ENCODE results near the gene PRLH.
"Not testable (repeated sequence)": the region's sequence is repeated elsewhere in the genome, so short reads cannot be mapped to it uniquely, and the experiment has no call there.

Gene PRLH

GRCh38 chr2:237602409-237602808 is 36.0 kb downstream of the PRLH start:
- no peak for DNase-seq

DNA sequence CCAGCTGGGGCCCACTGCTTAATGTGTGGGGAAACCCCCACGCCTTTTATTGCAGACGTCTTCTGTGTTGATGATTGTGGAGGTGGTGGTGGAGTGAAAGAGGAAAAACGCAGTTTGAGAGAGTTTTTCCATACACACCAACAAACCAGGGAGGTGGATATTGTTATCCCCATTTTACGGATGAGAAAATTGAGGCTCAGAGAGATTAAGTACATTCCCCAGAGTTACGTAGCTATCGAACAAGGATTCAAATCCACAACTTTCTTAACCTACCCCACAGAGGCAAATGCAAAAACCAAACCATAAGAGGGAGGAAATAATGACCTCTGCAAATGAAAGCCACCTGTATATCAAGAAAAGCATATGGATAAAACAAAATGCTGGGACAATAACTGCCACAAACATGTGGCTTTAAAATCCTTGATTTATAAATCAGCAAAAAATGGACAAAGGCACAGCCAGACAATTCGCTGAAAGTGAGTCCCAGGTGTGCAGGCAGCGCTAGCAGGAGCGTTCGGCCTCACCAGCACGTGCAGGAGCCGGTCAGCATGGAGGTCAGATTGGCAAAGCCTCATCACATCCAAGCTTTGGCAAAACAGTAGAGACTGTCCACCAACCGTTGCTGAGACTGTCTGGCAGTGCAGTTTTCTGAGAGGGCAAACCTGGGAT is 36.8 kb downstream of the PRLH start:
- DNase-seq = no peak

DNA sequence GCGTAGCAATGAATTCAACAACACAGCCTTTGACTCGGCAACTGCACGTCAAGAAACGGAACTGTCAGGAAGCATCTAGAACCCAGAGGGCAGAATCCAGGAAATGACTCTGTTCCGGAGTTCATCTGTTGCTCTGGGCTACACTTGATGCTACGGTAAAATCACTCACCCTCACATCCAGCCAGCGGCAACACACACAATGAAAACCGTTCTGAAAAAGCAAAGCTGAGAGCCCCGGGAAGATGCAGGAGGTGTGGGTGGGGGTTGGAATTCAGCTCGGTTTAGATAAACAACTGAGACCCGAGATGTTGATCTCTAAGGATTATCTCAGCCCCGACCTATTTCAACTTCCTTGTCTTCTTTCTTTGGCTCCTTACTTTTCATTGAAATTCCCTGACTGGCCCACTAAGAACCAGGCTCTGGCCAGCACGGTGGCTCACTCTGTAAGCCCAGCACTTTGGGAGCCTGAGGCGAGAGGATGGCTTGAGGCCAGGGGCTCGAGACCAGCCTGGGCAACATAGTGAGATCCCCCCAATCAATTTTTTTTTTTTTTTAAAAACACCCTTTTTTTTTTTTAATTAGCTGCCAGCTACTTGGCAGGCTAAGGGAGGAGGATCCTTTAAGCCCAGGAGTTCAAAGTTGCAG is 37.5 kb downstream of the PRLH start:
- DNase-seq = peak; percentile 71

DNA sequence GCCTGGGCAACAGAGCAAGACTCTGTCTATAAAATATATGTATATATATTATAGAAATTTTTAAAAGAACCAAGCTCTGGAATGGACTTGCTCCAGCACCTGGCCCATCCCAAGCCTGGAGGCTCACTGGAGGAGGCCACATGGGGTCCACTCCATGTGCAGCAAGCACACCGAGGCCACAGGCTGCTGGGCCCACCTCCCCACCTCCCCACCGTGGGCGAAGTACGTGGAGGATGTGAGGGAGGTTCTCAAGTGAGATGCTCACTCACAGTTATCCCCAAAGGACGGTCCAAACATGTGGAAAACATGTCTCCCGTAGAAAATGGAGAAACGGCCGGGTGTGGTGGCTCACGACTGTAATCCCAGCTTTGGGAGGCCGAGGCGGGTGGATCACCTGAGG is 38.0 kb downstream of the PRLH start:
- DNase-seq = no peak

DNA sequence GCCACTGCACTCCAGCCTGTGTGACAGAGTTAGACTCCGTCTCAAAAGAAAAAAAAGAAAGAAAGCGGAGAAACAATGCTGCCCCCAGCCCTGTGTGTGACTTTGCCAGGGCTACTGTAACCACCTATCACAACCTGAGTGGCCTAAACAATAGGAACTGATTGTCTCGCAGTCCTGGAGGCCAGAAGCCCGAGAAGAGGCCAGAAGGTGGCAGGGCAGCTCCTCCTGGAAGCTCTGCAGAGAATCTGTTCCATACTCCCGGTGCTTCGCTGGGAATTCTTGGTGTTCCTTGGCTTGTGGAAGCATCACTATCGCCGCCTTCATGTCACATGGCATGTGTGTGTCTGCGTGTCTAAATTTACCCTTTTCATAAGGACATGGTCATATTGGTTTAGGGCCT is 38.6 kb downstream of the PRLH start:
- no peak for DNase-seq

- DNase-seq = not testable (repeated sequence)
Measured at GRCh38 chr2:237606522-237606921, 40.1 kb downstream of the PRLH start.

- DNase-seq = no peak
Measured at GRCh38 chr2:237612527-237613357, 46.4 kb downstream of the PRLH start.

DNA sequence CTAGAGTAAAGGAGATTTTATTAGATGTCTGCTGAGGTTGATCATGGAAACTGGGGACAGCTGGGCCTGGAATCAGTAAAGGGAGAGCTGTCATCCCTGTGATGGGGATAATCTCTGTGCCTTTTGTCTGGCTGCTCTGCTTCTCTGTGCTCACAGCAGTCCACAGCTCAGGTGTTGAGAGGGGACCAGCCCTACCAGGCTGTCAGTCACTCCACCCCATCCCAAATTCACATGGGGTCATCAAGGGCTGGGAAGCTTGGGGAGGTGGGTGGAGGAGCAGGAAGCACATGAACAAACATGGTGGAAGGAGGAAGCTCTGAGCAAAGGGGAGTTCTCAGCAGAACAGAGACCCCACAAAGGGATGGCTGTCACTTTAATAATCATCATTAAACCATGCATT is 47.3 kb downstream of the PRLH start:
- no peak for DNase-seq

GRCh38 chr2:237614151-237614720 is 47.9 kb downstream of the PRLH start:
- no peak for DNase-seq

- no peak for DNase-seq
Measured at GRCh38 chr2:237615631-237616249, 49.4 kb downstream of the PRLH start.

DNA sequence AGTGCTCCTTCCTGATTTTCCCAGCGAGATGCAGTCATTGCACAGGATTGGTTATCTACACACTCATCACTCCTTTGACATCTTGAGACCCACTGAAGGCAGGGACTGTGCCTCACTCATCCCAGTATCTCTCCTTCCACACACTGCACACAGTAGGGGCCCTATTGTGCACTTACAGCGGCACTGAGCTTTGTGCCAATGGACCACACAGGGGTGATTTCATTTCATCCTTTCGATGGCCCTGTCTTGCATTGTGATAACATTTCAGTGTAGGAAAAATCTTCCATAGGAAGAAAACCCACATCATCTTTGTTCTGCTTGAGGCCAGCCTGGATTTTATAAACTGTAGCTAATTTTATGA is 50.0 kb downstream of the PRLH start:
- DNase-seq = no peak

Measured in CD4-positive, alpha-beta T cell treated with Interleukin-4 for 4 hours (primary cell).